ENCODE data around the gene MAPK8IP2.

MAPK8IP2 gene

DNA sequence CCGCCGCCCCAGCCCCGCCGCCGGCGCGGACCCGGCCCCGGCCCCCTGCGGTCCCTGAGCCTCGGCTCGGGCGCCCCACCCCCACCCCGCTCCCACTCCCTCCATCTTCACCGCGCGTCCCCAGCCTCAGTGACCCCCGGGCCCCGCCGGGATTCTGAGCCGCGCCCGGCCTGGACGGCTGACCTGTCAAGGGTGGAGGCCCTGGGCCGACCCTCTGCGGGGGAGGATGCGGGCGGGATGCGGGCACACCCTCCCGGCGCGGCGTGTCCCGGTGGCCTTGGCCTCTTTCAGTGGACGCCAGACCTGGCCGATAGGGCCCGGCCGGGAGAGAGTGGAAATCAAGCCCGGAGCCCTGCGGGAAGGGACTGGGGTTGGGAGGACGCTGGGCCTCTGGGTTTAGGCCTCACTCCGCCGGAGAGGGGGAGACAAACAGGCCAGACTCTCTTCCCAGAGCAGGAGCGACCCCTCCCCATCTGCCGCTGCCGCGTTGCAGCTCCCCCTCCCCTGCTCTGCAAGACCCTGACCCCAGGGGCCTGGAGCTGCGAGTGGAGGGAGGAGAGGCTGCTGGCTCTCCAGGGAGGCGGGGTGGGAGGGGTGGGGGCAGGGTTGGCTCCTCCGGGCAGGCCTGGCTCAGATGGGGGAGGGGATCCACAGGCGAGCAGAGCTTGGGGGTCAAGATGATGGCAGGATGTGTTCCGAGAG, 525 bp downstream of the MAPK8IP2 start:
- no peak for DNase-seq (ENCODE audit: low read depth, low spot score)
- H3K4me3 ChIP-seq (ENCODE audit: low read depth, low read length), result peak overlapping the region; percentile 3; the same call in 1 of the 2 replicates
- POLR2A ChIA-PET, result no interaction called here
- TF ChIP-seq, protein P1, sequence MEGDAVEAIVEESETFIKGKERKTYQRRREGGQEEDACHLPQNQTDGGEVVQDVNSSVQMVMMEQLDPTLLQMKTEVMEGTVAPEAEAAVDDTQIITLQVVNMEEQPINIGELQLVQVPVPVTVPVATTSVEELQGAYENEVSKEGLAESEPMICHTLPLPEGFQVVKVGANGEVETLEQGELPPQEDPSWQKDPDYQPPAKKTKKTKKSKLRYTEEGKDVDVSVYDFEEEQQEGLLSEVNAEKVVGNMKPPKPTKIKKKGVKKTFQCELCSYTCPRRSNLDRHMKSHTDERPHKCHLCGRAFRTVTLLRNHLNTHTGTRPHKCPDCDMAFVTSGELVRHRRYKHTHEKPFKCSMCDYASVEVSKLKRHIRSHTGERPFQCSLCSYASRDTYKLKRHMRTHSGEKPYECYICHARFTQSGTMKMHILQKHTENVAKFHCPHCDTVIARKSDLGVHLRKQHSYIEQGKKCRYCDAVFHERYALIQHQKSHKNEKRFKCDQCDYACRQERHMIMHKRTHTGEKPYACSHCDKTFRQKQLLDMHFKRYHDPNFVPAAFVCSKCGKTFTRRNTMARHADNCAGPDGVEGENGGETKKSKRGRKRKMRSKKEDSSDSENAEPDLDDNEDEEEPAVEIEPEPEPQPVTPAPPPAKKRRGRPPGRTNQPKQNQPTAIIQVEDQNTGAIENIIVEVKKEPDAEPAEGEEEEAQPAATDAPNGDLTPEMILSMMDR (IDR thresholded peaks at IDR 0.05; ENCODE audit: insufficient read depth, low read length, missing control alignments), result no peak
- CTCF ChIA-PET, result interaction anchor here (1.0 to 1.1 kb wide), 2 partner anchors 20 to 38 kb away, joined by 5 read pairs; no protein-coding TSS in a partner anchor

DNA sequence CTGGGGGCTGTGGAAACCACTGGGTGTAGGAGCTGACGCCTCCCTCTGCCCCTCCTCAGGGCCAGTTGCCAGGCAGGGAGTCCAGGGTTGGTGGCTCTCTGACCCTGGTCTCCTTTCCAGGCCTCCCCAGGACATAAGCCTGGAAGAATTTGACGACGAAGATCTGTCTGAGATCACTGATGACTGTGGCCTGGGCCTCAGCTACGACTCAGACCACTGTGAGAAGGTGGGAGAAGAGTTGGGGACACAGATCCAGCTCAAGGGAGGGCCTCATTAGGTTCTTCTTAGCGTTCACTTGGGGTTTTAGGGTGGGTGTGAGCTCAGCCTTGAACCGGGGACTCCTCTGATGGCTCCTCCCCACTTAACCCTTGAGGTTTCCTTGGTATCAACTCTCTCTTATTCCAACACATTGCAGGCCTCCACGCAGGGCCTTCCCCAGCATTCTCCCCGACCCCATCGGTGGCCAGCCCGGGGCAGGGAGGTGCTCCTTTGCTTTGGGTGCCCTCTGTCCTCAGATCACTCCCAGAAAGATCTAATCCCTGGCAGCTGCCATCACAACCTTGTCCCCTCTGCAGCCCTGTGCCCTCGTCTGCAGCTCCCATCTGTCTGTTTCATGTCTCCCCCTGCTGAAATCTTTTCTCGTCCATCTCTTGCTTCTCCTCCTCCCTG, 1.2 kb downstream of the MAPK8IP2 start:
- no peak for DNase-seq (ENCODE audit: low read depth, low spot score)
- ChIA-PET CTCF (interaction anchor here (1.0 to 1.1 kb wide), 2 partner anchors 19 to 39 kb away, joined by 5 read pairs; no protein-coding TSS in a partner anchor), POLR2A (no interaction called here)
- TF ChIP-seq, protein P1 (IDR thresholded peaks at IDR 0.05; ENCODE audit: insufficient read depth, low read length, missing control alignments), result no peak
- no peak overlapping the region for H3K4me3 ChIP-seq (ENCODE audit: low read depth, low read length)

DNA sequence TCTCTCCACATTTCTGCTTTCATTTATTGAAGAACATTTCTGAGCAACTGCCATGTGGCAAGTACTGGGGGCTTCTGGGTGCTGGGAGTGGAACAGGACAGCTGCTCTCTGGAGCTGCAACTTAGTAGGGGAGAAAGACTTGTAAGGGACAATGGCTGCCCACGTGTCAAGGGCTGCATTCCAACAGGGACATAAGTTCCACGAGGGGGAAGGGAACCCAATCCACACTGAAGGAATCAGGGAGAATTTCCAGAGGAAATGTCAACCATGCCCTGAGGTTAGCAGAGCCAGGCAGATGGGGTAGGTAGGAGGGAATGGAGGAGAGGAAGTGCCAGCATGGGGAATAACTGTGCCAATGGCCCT, 1.7 kb downstream of the MAPK8IP2 start:
- ChIA-PET CTCF (interaction anchor here (1.1 kb wide), 1 partner anchor 19 kb away, joined by 5 read pairs; no protein-coding TSS in a partner anchor), POLR2A (no interaction called here)
- TF ChIP-seq, protein P1 (IDR thresholded peaks at IDR 0.05; ENCODE audit: insufficient read depth, low read length, missing control alignments), result no peak
- H3K4me3 ChIP-seq (ENCODE audit: low read depth, low read length), result no peak overlapping the region
- no peak for DNase-seq (ENCODE audit: low read depth, low spot score)

DNA sequence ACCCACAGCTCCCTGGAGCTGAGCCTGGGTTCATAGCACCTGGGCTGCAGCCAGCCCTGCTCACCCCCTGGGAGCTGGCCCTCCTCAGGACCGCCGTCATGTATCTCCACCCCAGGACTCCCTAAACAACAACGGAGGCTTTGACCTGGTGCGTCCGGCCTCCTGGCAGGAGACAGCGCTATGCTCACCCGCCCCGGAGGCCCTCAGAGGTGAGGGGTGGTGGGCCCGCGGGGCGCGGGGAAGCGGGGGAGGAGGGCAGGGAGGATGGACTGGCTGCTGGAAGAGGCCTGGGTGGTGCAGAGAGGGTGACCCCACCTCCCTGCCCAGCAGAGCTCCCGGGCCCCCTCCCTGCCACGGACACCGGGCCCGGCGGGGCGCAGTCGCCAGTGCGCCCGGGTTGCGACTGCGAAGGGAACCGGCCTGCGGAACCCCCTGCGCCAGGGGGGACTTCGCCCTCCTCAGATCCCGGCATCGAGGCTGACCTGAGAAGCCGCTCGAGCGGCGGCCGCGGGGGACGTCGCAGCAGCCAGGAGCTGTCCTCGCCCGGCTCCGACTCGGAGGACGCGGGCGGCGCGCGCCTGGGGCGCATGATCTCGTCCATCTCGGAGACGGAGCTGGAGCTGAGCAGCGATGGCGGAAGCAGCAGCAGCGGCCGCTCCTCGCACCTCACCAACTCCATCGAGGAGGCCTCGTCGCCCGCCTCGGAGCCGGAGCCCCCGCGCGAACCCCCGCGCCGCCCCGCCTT, 3.1 kb downstream of the MAPK8IP2 start:
- no peak for DNase-seq (ENCODE audit: low read depth, low spot score)
- POLR2A ChIA-PET, result interaction anchor here (0.6 kb wide), 1 partner anchor 88 kb away, joined by 3 read pairs; no protein-coding TSS in a partner anchor
- TF ChIP-seq, protein P1 (IDR thresholded peaks at IDR 0.05; ENCODE audit: insufficient read depth, low read length, missing control alignments), result no peak
- H3K4me3 ChIP-seq (ENCODE audit: low read depth, low read length), result no peak overlapping the region
- CTCF ChIA-PET, result interaction anchor here (1.1 kb wide), 1 partner anchor 78 kb away, joined by 3 read pairs; the partner anchor contains the start of gene SCO2

DNA sequence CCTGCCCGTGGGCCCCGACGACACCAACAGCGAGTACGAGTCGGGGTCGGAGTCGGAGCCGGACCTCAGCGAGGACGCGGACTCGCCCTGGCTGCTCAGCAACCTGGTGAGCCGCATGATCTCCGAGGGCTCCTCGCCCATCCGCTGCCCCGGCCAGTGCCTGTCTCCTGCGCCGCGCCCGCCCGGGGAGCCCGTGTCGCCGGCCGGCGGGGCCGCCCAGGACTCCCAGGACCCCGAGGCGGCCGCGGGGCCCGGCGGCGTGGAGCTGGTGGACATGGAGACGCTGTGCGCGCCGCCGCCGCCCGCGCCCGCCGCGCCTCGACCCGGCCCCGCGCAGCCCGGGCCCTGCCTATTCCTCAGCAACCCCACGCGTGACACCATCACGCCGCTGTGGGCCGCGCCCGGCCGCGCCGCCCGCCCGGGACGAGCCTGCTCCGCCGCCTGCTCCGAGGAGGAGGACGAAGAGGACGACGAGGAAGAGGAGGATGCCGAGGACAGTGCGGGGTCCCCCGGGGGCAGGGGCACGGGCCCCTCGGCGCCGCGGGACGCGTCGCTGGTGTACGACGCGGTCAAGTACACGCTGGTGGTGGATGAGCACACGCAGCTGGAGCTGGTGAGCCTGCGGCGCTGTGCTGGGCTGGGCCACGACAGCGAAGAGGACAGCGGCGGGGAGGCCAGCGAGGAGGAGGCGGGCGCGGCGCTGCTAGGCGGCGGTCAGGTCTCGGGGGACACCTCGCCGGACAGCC, 3.8 kb downstream of the MAPK8IP2 start:
- no peak for DNase-seq (ENCODE audit: low read depth, low spot score)
- TF ChIP-seq, protein P1 (IDR thresholded peaks at IDR 0.05; ENCODE audit: insufficient read depth, low read length, missing control alignments), result no peak
- POLR2A ChIA-PET, result no interaction called here
- CTCF ChIA-PET, result interaction anchor here (1.1 kb wide), 1 partner anchor 79 kb away, joined by 3 read pairs; the partner anchor contains the start of gene SCO2
- no peak overlapping the region for H3K4me3 ChIP-seq (ENCODE audit: low read depth, low read length)

Measured in AG04449 (cell line).